ENCODE measurements around the gene MACROD2.

The MACROD2 gene

GRCh38 chr20:15235471-15236198 lies 1240.3 kb downstream of the MACROD2 start:
- H3K4me1 ChIP-seq (ENCODE audit: control insufficient read depth, insufficient read depth, low read length), result no peaks in the 10 kb centered on the region
- no peaks in the 10 kb centered on the region for H3K9me3 ChIP-seq (ENCODE audit: control insufficient read depth, low read length)
- H3K27ac ChIP-seq (ENCODE audit: insufficient read depth, low read depth, low read length, poor library complexity, severe bottlenecking), result no peak overlapping the region
- H3K27me3 ChIP-seq (ENCODE audit: control insufficient read depth, insufficient read depth, low read length, poor library complexity, severe bottlenecking), result no peaks in the 10 kb centered on the region
- no peaks in the 10 kb centered on the region for H3K36me3 ChIP-seq (ENCODE audit: control insufficient read depth, insufficient read depth, low read length)
- WGBS, 2 experiments, result 83 to 89% methylated on average over 2 of the region's 2 CpGs
- H3K4me3 ChIP-seq (ENCODE audit: insufficient read depth, low read depth, low read length), result no peak overlapping the region

- WGBS, 2 experiments, result 26 to 50% methylated on average over 1 of the region's 1 CpG
- Histone ChIP-seq H3K36me3 (ENCODE audit: control insufficient read depth, insufficient read depth, low read length) (no peaks in the 10 kb centered on the region), H3K4me1 (ENCODE audit: control insufficient read depth, insufficient read depth, low read length) (no peaks in the 10 kb centered on the region), H3K27ac (ENCODE audit: insufficient read depth, low read depth, low read length, poor library complexity, severe bottlenecking) (no peak overlapping the region), H3K4me3 (ENCODE audit: insufficient read depth, low read depth, low read length) (no peak overlapping the region), H3K9me3 (ENCODE audit: control insufficient read depth, low read length) (no peaks in the 10 kb centered on the region), H3K27me3 (ENCODE audit: control insufficient read depth, insufficient read depth, low read length, poor library complexity, severe bottlenecking) (no peaks in the 10 kb centered on the region)
These were observed 1241.5 kb downstream of the MACROD2 start for GRCh38 chr20:15236812-15237211.

GRCh38 chr20:15239542-15240206 lies 1244.4 kb downstream of the MACROD2 start:
- H3K4me1 ChIP-seq (ENCODE audit: control insufficient read depth, insufficient read depth, low read length), result no peaks in the 10 kb centered on the region
- no peaks in the 10 kb centered on the region for H3K27me3 ChIP-seq (ENCODE audit: control insufficient read depth, insufficient read depth, low read length, poor library complexity, severe bottlenecking)
- WGBS, 2 experiments, result 91 to 98% methylated on average over 3 of the region's 3 CpGs
- H3K27ac ChIP-seq (ENCODE audit: insufficient read depth, low read depth, low read length, poor library complexity, severe bottlenecking), result no peak overlapping the region
- H3K9me3 ChIP-seq (ENCODE audit: control insufficient read depth, low read length), result no peaks in the 10 kb centered on the region
- no peak overlapping the region for H3K4me3 ChIP-seq (ENCODE audit: insufficient read depth, low read depth, low read length)
- no peaks in the 10 kb centered on the region for H3K36me3 ChIP-seq (ENCODE audit: control insufficient read depth, insufficient read depth, low read length)

GRCh38 chr20:15240801-15241200 lies 1245.5 kb downstream of the MACROD2 start:
- Histone ChIP-seq H3K27me3 (ENCODE audit: control insufficient read depth, insufficient read depth, low read length, poor library complexity, severe bottlenecking) (no peaks in the 10 kb centered on the region), H3K27ac (ENCODE audit: insufficient read depth, low read depth, low read length, poor library complexity, severe bottlenecking) (no peak overlapping the region), H3K36me3 (ENCODE audit: control insufficient read depth, insufficient read depth, low read length) (no peaks in the 10 kb centered on the region), H3K4me3 (ENCODE audit: insufficient read depth, low read depth, low read length) (no peak overlapping the region), H3K9me3 (ENCODE audit: control insufficient read depth, low read length) (no peaks in the 10 kb centered on the region), H3K4me1 (ENCODE audit: control insufficient read depth, insufficient read depth, low read length) (no peaks in the 10 kb centered on the region)
- no CpG with 5 or more reads among the region's 1 CpG for WGBS, 2 experiments

- H3K27ac ChIP-seq (ENCODE audit: insufficient read depth, low read depth, low read length, poor library complexity, severe bottlenecking), result no peak overlapping the region
- H3K4me1 ChIP-seq (ENCODE audit: control insufficient read depth, insufficient read depth, low read length), result no peaks in the 10 kb centered on the region
- no peak overlapping the region for H3K4me3 ChIP-seq (ENCODE audit: insufficient read depth, low read depth, low read length)
- no peaks in the 10 kb centered on the region for H3K9me3 ChIP-seq (ENCODE audit: control insufficient read depth, low read length)
- no peaks in the 10 kb centered on the region for H3K36me3 ChIP-seq (ENCODE audit: control insufficient read depth, insufficient read depth, low read length)
- H3K27me3 ChIP-seq (ENCODE audit: control insufficient read depth, insufficient read depth, low read length, poor library complexity, severe bottlenecking), result no peaks in the 10 kb centered on the region
These were observed 1246.4 kb downstream of the MACROD2 start for GRCh38 chr20:15241681-15242080.

GRCh38 chr20:15242773-15243172 lies 1247.5 kb downstream of the MACROD2 start:
- Histone ChIP-seq H3K9me3 (ENCODE audit: control insufficient read depth, low read length) (no peaks in the 10 kb centered on the region), H3K27me3 (ENCODE audit: control insufficient read depth, insufficient read depth, low read length, poor library complexity, severe bottlenecking) (no peaks in the 10 kb centered on the region), H3K27ac (ENCODE audit: insufficient read depth, low read depth, low read length, poor library complexity, severe bottlenecking) (no peak overlapping the region), H3K4me1 (ENCODE audit: control insufficient read depth, insufficient read depth, low read length) (no peaks in the 10 kb centered on the region), H3K4me3 (ENCODE audit: insufficient read depth, low read depth, low read length) (no peak overlapping the region), H3K36me3 (ENCODE audit: control insufficient read depth, insufficient read depth, low read length) (no peaks in the 10 kb centered on the region)
- 89 to 92% methylated on average over 3 of the region's 3 CpGs for WGBS, 2 experiments

- Histone ChIP-seq H3K36me3 (ENCODE audit: control insufficient read depth, insufficient read depth, low read length) (no peaks in the 10 kb centered on the region), H3K4me1 (ENCODE audit: control insufficient read depth, insufficient read depth, low read length) (peaks cover 6% of the 10 kb centered on the region), H3K4me3 (ENCODE audit: insufficient read depth, low read depth, low read length) (no peak overlapping the region), H3K27me3 (ENCODE audit: control insufficient read depth, insufficient read depth, low read length, poor library complexity, severe bottlenecking) (no peaks in the 10 kb centered on the region), H3K9me3 (ENCODE audit: control insufficient read depth, low read length) (no peaks in the 10 kb centered on the region), H3K27ac (ENCODE audit: insufficient read depth, low read depth, low read length, poor library complexity, severe bottlenecking) (no peak overlapping the region)
- 45 to 86% methylated on average over 2 of the region's 2 CpGs for WGBS, 2 experiments
These were observed 1250.6 kb downstream of the MACROD2 start for GRCh38 chr20:15245896-15246295.

- 94 to 98% methylated on average over 7 of the region's 7 CpGs for WGBS, 2 experiments
- Histone ChIP-seq H3K36me3 (ENCODE audit: control insufficient read depth, insufficient read depth, low read length) (no peaks in the 10 kb centered on the region), H3K27me3 (ENCODE audit: control insufficient read depth, insufficient read depth, low read length, poor library complexity, severe bottlenecking) (no peaks in the 10 kb centered on the region), H3K9me3 (ENCODE audit: control insufficient read depth, low read length) (no peaks in the 10 kb centered on the region), H3K4me3 (ENCODE audit: insufficient read depth, low read depth, low read length) (no peak overlapping the region), H3K4me1 (ENCODE audit: control insufficient read depth, insufficient read depth, low read length) (peaks cover 6% of the 10 kb centered on the region), H3K27ac (ENCODE audit: insufficient read depth, low read depth, low read length, poor library complexity, severe bottlenecking) (no peak overlapping the region)
These were observed 1253.5 kb downstream of the MACROD2 start for GRCh38 chr20:15248618-15249395.

- Histone ChIP-seq H3K4me3 (ENCODE audit: insufficient read depth, low read depth, low read length) (no peak overlapping the region), H3K27me3 (ENCODE audit: control insufficient read depth, insufficient read depth, low read length, poor library complexity, severe bottlenecking) (no peaks in the 10 kb centered on the region), H3K36me3 (ENCODE audit: control insufficient read depth, insufficient read depth, low read length) (no peaks in the 10 kb centered on the region), H3K27ac (ENCODE audit: insufficient read depth, low read depth, low read length, poor library complexity, severe bottlenecking) (no peak overlapping the region), H3K9me3 (ENCODE audit: control insufficient read depth, low read length) (no peaks in the 10 kb centered on the region), H3K4me1 (ENCODE audit: control insufficient read depth, insufficient read depth, low read length) (peaks cover 6% of the 10 kb centered on the region)
- 94 to 100% methylated on average over 1 to 2 of the region's 2 CpGs for WGBS, 2 experiments
These were observed 1255.9 kb downstream of the MACROD2 start for GRCh38 chr20:15251171-15251570.

- 87 to 92% methylated on average over 2 of the region's 2 CpGs for WGBS, 2 experiments
- H3K36me3 ChIP-seq (ENCODE audit: control insufficient read depth, insufficient read depth, low read length), result no peaks in the 10 kb centered on the region
- no peaks in the 10 kb centered on the region for H3K9me3 ChIP-seq (ENCODE audit: control insufficient read depth, low read length)
- no peak overlapping the region for H3K4me3 ChIP-seq (ENCODE audit: insufficient read depth, low read depth, low read length)
- H3K4me1 ChIP-seq (ENCODE audit: control insufficient read depth, insufficient read depth, low read length), result peaks cover 6% of the 10 kb centered on the region
- no peak overlapping the region for H3K27ac ChIP-seq (ENCODE audit: insufficient read depth, low read depth, low read length, poor library complexity, severe bottlenecking)
- H3K27me3 ChIP-seq (ENCODE audit: control insufficient read depth, insufficient read depth, low read length, poor library complexity, severe bottlenecking), result no peaks in the 10 kb centered on the region
These were observed 1257.0 kb downstream of the MACROD2 start for GRCh38 chr20:15252304-15252703.
